ENCODE measurements around the gene ATP8B4. TPM values are rescaled to one million over a fixed set of nuclear protein-coding genes. Genes with fewer than 3 reads are reported as not detected.

The ATP8B4 gene
- total and polyA plus RNA-seq, 5 donors = 3.0 to 11.7 (median 5.2) TPM

DNA sequence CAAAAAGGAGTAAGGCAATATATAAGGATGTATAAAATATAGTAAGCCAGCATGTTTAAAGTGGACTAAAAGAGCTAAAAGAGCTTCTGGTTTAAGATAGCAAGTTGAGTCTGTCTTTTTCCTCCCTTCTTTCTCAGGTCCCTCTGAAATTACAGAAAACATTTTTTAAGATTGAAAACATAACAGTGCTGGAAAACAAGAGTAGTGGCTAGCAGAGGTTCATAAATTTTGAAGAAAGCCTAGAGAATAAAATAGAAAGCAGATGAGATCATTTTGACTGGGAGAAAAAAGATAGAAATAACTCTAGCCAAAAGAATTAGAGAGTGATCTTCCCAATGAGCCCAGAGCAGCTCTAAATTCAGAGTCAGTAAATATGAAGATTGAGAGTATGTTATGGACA lies 41.9 kb downstream of the ATP8B4 start:
- ATAC-seq (no peak), DNase-seq (no peak)
- H3K27me3 ChIP-seq (ENCODE audit: control insufficient read depth, insufficient read depth) = no peaks in the 10 kb centered on the region
- no peak overlapping the region for H3K4me3 ChIP-seq (ENCODE audit: low read length)
- no peaks in the 10 kb centered on the region for H3K9me3 ChIP-seq (ENCODE audit: control insufficient read depth, low read length)
- intact Hi-C loops (cut with DNase I) = no loop called here
- no peaks in the 10 kb centered on the region for H3K4me1 ChIP-seq (ENCODE audit: control insufficient read depth, insufficient read depth, low read length)
- H3K27ac ChIP-seq (ENCODE audit: low read length) = no peak overlapping the region

- DNase-seq (no peak), ATAC-seq (no peak)
- Histone ChIP-seq H3K4me3 (ENCODE audit: low read length) (no peak overlapping the region), H3K27me3 (ENCODE audit: control insufficient read depth, insufficient read depth) (no peaks in the 10 kb centered on the region), H3K9me3 (ENCODE audit: control insufficient read depth, low read length) (no peaks in the 10 kb centered on the region), H3K27ac (ENCODE audit: low read length) (no peak overlapping the region), H3K4me1 (ENCODE audit: control insufficient read depth, insufficient read depth, low read length) (no peaks in the 10 kb centered on the region)
- WGBS = 70% methylated on average over 1 of the region's 1 CpG
- intact Hi-C loops (cut with DNase I) = no loop called here
Measured at GRCh38 chr15:50075319-50075718, 43.7 kb downstream of the ATP8B4 start.

- DNase-seq (no peak), ATAC-seq (no peak)
- Histone ChIP-seq H3K9me3 (ENCODE audit: control insufficient read depth, low read length) (no peaks in the 10 kb centered on the region), H3K4me3 (ENCODE audit: low read length) (no peak overlapping the region), H3K27me3 (ENCODE audit: control insufficient read depth, insufficient read depth) (no peaks in the 10 kb centered on the region), H3K4me1 (ENCODE audit: control insufficient read depth, insufficient read depth, low read length) (peaks cover 1% of the 10 kb centered on the region), H3K27ac (ENCODE audit: low read length) (no peak overlapping the region)
- intact Hi-C loops (cut with DNase I) = no loop called here
- 84% methylated on average over 1 of the region's 1 CpG for WGBS
Measured at GRCh38 chr15:50071551-50072258, 47.3 kb downstream of the ATP8B4 start.

- 83% methylated on average over 3 of the region's 3 CpGs for WGBS
- H3K4me1 ChIP-seq (ENCODE audit: control insufficient read depth, insufficient read depth, low read length) = peaks cover 1% of the 10 kb centered on the region
- ATAC-seq (no peak), DNase-seq (no peak)
- H3K27ac ChIP-seq (ENCODE audit: low read length) = no peak overlapping the region
- no peaks in the 10 kb centered on the region for H3K9me3 ChIP-seq (ENCODE audit: control insufficient read depth, low read length)
- no peak overlapping the region for H3K4me3 ChIP-seq (ENCODE audit: low read length)
- intact Hi-C loops (cut with DNase I) = no loop called here
- H3K27me3 ChIP-seq (ENCODE audit: control insufficient read depth, insufficient read depth) = no peaks in the 10 kb centered on the region
Measured at GRCh38 chr15:50068016-50068415, 51.0 kb downstream of the ATP8B4 start.

GRCh38 chr15:50067254-50067653 lies 51.8 kb downstream of the ATP8B4 start:
- 50% methylated on average over 1 of the region's 1 CpG for WGBS
- peaks cover 1% of the 10 kb centered on the region for H3K4me1 ChIP-seq (ENCODE audit: control insufficient read depth, insufficient read depth, low read length)
- ATAC-seq (no peak), DNase-seq (no peak)
- H3K4me3 ChIP-seq (ENCODE audit: low read length) = no peak overlapping the region
- H3K27me3 ChIP-seq (ENCODE audit: control insufficient read depth, insufficient read depth) = no peaks in the 10 kb centered on the region
- no peaks in the 10 kb centered on the region for H3K9me3 ChIP-seq (ENCODE audit: control insufficient read depth, low read length)
- intact Hi-C loops (cut with DNase I) = no loop called here
- no peak overlapping the region for H3K27ac ChIP-seq (ENCODE audit: low read length)

DNA sequence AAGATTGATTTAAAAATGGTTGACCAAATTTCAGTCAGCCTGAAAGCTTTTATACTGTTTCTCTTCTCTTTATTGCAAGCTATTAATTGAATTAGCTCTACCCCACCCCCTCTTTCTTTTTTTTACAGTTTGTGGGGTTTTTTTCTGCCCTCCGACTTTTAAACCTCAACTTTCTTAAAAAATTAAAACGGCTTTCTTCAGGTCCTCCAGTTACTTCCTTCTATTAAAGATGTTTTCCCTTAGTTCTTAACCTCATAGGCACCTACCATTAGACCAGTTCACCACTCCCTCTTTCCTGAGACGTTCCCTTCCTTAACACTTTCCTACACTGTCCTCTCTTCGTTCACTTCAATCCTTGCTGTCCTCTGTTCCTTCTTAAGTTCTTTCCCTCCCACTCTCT lies 52.4 kb downstream of the ATP8B4 start:
- intact Hi-C loops (cut with DNase I) = no loop called here
- Histone ChIP-seq H3K9me3 (ENCODE audit: control insufficient read depth, low read length) (no peaks in the 10 kb centered on the region), H3K4me1 (ENCODE audit: control insufficient read depth, insufficient read depth, low read length) (peaks cover 1% of the 10 kb centered on the region), H3K27ac (ENCODE audit: low read length) (no peak overlapping the region), H3K4me3 (ENCODE audit: low read length) (no peak overlapping the region), H3K27me3 (ENCODE audit: control insufficient read depth, insufficient read depth) (no peaks in the 10 kb centered on the region)
- ATAC-seq = no peak
- no peak for DNase-seq
- 68% methylated on average over 4 of the region's 4 CpGs for WGBS

- Histone ChIP-seq H3K27ac (ENCODE audit: low read length) (no peak overlapping the region), H3K4me3 (ENCODE audit: low read length) (no peak overlapping the region), H3K4me1 (ENCODE audit: control insufficient read depth, insufficient read depth, low read length) (peaks cover 1% of the 10 kb centered on the region), H3K9me3 (ENCODE audit: control insufficient read depth, low read length) (no peaks in the 10 kb centered on the region), H3K27me3 (ENCODE audit: control insufficient read depth, insufficient read depth) (no peaks in the 10 kb centered on the region)
- intact Hi-C loops (cut with DNase I) = no loop called here
- DNase-seq (no peak), ATAC-seq (no peak)
- 55% methylated on average over 2 of the region's 2 CpGs for WGBS
Measured at GRCh38 chr15:50066202-50066601, 52.8 kb downstream of the ATP8B4 start.

GRCh38 chr15:50065279-50065678 lies 53.8 kb downstream of the ATP8B4 start:
- Histone ChIP-seq H3K4me1 (ENCODE audit: control insufficient read depth, insufficient read depth, low read length) (peaks cover 1% of the 10 kb centered on the region), H3K27ac (ENCODE audit: low read length) (no peak overlapping the region), H3K4me3 (ENCODE audit: low read length) (no peak overlapping the region), H3K9me3 (ENCODE audit: control insufficient read depth, low read length) (no peaks in the 10 kb centered on the region), H3K27me3 (ENCODE audit: control insufficient read depth, insufficient read depth) (no peaks in the 10 kb centered on the region)
- 69% methylated on average over 2 of the region's 2 CpGs for WGBS
- DNase-seq = no peak
- no peak for ATAC-seq
- intact Hi-C loops (cut with DNase I) = no loop called here

- Histone ChIP-seq H3K27me3 (ENCODE audit: control insufficient read depth, insufficient read depth) (no peaks in the 10 kb centered on the region), H3K4me3 (ENCODE audit: low read length) (no peak overlapping the region), H3K9me3 (ENCODE audit: control insufficient read depth, low read length) (no peaks in the 10 kb centered on the region), H3K4me1 (ENCODE audit: control insufficient read depth, insufficient read depth, low read length) (peaks cover 1% of the 10 kb centered on the region), H3K27ac (ENCODE audit: low read length) (no peak overlapping the region)
- no peak for DNase-seq
- intact Hi-C loops (cut with DNase I) = no loop called here
- ATAC-seq = no peak
- 69% methylated on average over 4 of the region's 4 CpGs for WGBS
Measured at GRCh38 chr15:50064673-50065072, 54.4 kb downstream of the ATP8B4 start.

DNA sequence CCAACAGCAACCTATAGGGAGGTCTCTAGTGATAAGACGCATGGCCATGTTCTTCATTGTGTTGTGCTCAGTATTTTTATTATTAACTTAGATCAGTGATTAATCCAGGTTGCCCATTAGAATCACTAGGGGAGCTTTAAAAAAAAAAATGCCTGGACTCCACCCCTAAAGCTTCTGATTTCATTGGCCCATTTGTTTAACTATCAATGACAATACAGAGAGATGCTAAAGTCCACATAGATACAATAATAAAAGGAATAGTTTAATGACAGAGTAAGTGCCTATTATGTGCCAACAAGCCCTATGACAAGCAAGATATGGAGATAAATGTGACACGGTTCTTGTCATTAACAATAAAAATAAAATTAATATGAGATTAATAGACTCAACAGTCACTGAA lies 55.8 kb downstream of the ATP8B4 start:
- peaks cover 1% of the 10 kb centered on the region for H3K4me1 ChIP-seq (ENCODE audit: control insufficient read depth, insufficient read depth, low read length)
- intact Hi-C loops (cut with DNase I) = no loop called here
- DNase-seq (no peak), ATAC-seq (no peak)
- WGBS = 79% methylated on average over 2 of the region's 2 CpGs
- no peak overlapping the region for H3K4me3 ChIP-seq (ENCODE audit: low read length)
- H3K27me3 ChIP-seq (ENCODE audit: control insufficient read depth, insufficient read depth) = no peaks in the 10 kb centered on the region
- no peaks in the 10 kb centered on the region for H3K9me3 ChIP-seq (ENCODE audit: control insufficient read depth, low read length)
- no peak overlapping the region for H3K27ac ChIP-seq (ENCODE audit: low read length)

DNA sequence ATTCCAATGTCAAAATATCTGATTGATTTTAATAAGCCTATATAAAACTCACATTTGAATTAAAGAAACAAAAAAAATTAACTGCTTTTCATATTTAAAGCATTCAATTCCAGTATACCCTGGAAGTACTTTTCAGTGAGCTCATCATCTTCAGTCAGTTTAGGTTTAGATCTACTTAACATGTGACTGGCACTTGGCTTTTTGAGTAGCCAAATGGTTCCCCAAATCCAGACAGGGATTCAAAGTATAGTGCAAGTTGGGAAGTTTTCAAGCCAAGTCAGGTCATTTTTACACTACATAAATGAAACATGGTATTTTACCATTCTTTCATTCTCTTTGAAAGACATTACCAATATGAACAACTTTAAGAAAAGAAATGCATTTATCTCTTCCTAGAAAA lies 57.5 kb downstream of the ATP8B4 start:
- no peak overlapping the region for H3K4me3 ChIP-seq (ENCODE audit: low read length)
- H3K4me1 ChIP-seq (ENCODE audit: control insufficient read depth, insufficient read depth, low read length) = peaks cover 2% of the 10 kb centered on the region
- no peaks in the 10 kb centered on the region for H3K27me3 ChIP-seq (ENCODE audit: control insufficient read depth, insufficient read depth)
- DNase-seq = no peak
- no peak for ATAC-seq
- intact Hi-C loops (cut with DNase I) = no loop called here
- H3K27ac ChIP-seq (ENCODE audit: low read length) = no peak overlapping the region
- no peaks in the 10 kb centered on the region for H3K9me3 ChIP-seq (ENCODE audit: control insufficient read depth, low read length)

DNA sequence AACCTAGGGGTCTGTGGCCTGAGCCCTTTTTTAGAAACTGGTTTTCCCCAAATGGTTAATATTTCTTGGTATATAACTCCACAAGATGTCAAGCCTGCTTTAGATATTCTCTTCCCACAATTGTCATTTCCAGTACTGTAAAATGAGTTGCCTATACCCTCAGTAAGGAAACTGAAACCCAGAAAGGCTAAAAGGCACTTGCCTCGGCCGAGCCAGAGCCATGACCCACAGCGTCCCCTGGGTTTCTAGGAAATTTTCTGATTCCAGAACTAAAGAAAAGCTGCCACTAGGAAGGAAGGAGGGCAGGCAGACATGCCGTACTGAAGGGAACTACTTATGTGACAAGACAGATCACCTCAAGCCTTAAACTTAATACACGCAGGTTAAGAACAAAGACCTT lies 59.1 kb downstream of the ATP8B4 start:
- H3K9me3 ChIP-seq (ENCODE audit: control insufficient read depth, low read length) = no peaks in the 10 kb centered on the region
- intact Hi-C loops (cut with DNase I) = loop anchor here in 1 of 4 donors (5.0 kb wide), 1 partner anchor 823 kb away; no protein-coding TSS in a partner anchor
- peaks cover 2% of the 10 kb centered on the region for H3K4me1 ChIP-seq (ENCODE audit: control insufficient read depth, insufficient read depth, low read length)
- DNase-seq (peak in 1 of 3 donors; percentile 58), ATAC-seq (peak in 1 of 2 donors; percentile 36)
- H3K4me3 ChIP-seq (ENCODE audit: low read length) = no peak overlapping the region
- WGBS = 45% methylated on average over 5 of the region's 5 CpGs
- H3K27me3 ChIP-seq (ENCODE audit: control insufficient read depth, insufficient read depth) = no peaks in the 10 kb centered on the region
- H3K27ac ChIP-seq (ENCODE audit: low read length) = no peak overlapping the region

Measured in right cardiac atrium (tissue), 5 donors.